A549 (cell line): ENCODE results near the gene FRMD6. TPM values are rescaled to one million over a fixed set of nuclear protein-coding genes. Genes with fewer than 3 reads are reported as not detected.

Source experiments
- ATAC-seq, 2 experiments: fragments of 200-7000 bp in 1 of 2; fragments of >200 bp in 1 of 2; cut with Nextera tagmentation in 1 of 2; cut with Tn5 transposase in 1 of 2; 3 replicates each; pipeline versions ENCODE4 v1.8.0 to v1.9.1; 2018 to 2020; ENCODE audit warnings: mild to moderate bottlenecking in 1 of 2, moderate library complexity in 1 of 2
- CTCF ChIA-PET: fragments of 300-600 bp; sonication (Branson Sonifier 250); formaldehyde crosslinking; extraction: SDS; loops from one replicate; lab custom pipeline; 2021; ENCODE audit warnings: antibody characterized with exemption, inconsistent platforms; lab: Yijun Ruan, JAX
- POLR2A ChIA-PET: fragments of 350-600 bp; formaldehyde crosslinking; extraction: SDS; loops from one replicate; lab custom pipeline; 2021; ENCODE audit warnings: antibody characterized with exemption, inconsistent platforms; lab: Yijun Ruan, JAX
- DNase-seq, 2 experiments: peaks; one replicate each; pipeline versions ENCODE4 v3.0.0 to v3.0.0-alpha.2; 2011 to 2016; ENCODE audit warnings: low read depth in 1 of 2, low spot score in 1 of 2
- FAIRE-seq: peaks from 2 replicates; lab custom pipeline; 2011; peaks lifted over from hg19 to GRCh38; lab: Jason Lieb, UNC
- H3K27ac ChIP-seq, 2 experiments: fragments of >200 bp; sonication (Bioruptor Twin); formaldehyde crosslinking; 3 replicates each; pipeline ENCODE4 v1.5.1; 2016 to 2017
- H3K4me1 ChIP-seq: fragments of >200 bp; sonication (Bioruptor Twin); formaldehyde crosslinking; 3 replicates; pipeline ENCODE4 v1.6.1; 2016
- H3K4me2 ChIP-seq: fragments of >200 bp; sonication (Bioruptor Twin); formaldehyde crosslinking; 3 replicates; pipeline ENCODE4 v1.6.1; 2016
- H3K4me3 ChIP-seq: fragments of >200 bp; sonication (Bioruptor Twin); formaldehyde crosslinking; 3 replicates; pipeline ENCODE4 v1.5.1; 2016
- H3K9me3 ChIP-seq: fragments of >200 bp; sonication (Bioruptor Twin); formaldehyde crosslinking; 3 replicates; pipeline ENCODE4 v1.6.1; 2016
- CBX2 ChIP-seq: fragments of 200-600 bp; sonication (generic); IDR thresholded peaks from 2 replicates; pipeline ENCODE4 v1.6.1; 2016; ENCODE audit warnings: low read depth, mild to moderate bottlenecking, borderline replicate concordance
- CEBPB ChIP-seq, 2 experiments: fragments of >200 bp in 1 of 2; sonication (Bioruptor Twin) in 1 of 2; formaldehyde crosslinking in 1 of 2; IDR thresholded peaks; 2 replicates each; pipeline ENCODE4 v1.6.1; 2012 to 2016
- CHD4 ChIP-seq: fragments of 200-600 bp; sonication (generic); IDR thresholded peaks from 2 replicates; pipeline ENCODE4 v1.6.1; 2016; ENCODE audit warnings: antibody characterized with exemption, mild to moderate bottlenecking, borderline replicate concordance
- CTCF ChIP-seq: fragments of >200 bp; sonication (Bioruptor Twin); formaldehyde crosslinking; IDR thresholded peaks from 3 replicates; pipeline ENCODE4 v1.5.1; 2016
- FOSL2 ChIP-seq, 2 experiments: fragments of 450-650 bp in 1 of 2; fragments of >200 bp in 1 of 2; sonication (Bioruptor Twin) in 1 of 2; formaldehyde crosslinking; IDR thresholded peaks; 2 replicates each; pipeline versions ENCODE4 v1.5.0 to v1.6.1; 2016 to 2020; ENCODE audit warnings: mild to moderate bottlenecking in 1 of 2, moderate library complexity in 1 of 2
- HOXB13 ChIP-seq: fragments of 250-450 bp; sonication (Bioruptor Pico); IDR thresholded peaks from 2 replicates; pipeline ENCODE4 v1.5.0; 2020; ENCODE audit warnings: low read depth, mild to moderate bottlenecking, moderate library complexity
- MAFK ChIP-seq: fragments of 450-650 bp; IDR thresholded peaks from 2 replicates; pipeline ENCODE4 v1.6.1; 2014; ENCODE audit not compliant: partially characterized antibody
- POLR2A ChIP-seq: IDR thresholded peaks from 2 replicates; pipeline ENCODE4 v1.6.1; 2012; ENCODE audit warnings: mild to moderate bottlenecking, low read length
- RAD21 ChIP-seq, 2 experiments: fragments of >200 bp in 1 of 2; sonication (Bioruptor Twin) in 1 of 2; formaldehyde crosslinking in 1 of 2; IDR thresholded peaks in 1 of 2; conservative IDR thresholded peaks in 1 of 2; 2 replicates in 1 of 2; 3 replicates in 1 of 2; pipeline ENCODE4 v1.6.1; 2012 to 2018; ENCODE audit warnings: inconsistent platforms in 1 of 2
- SMC3 ChIP-seq: fragments of >200 bp; sonication (Bioruptor Twin); formaldehyde crosslinking; IDR thresholded peaks from 3 replicates; pipeline ENCODE4 v1.6.1; 2018; ENCODE audit warnings: inconsistent platforms
- USF2 ChIP-seq: fragments of 450-650 bp; IDR thresholded peaks from 2 replicates; pipeline ENCODE4 v1.6.1; 2014; ENCODE audit warnings: antibody characterized with exemption
- ZFP36 ChIP-seq: fragments of 450-650 bp; IDR thresholded peaks from 2 replicates; pipeline ENCODE4 v1.6.1; 2014; ENCODE audit warnings: borderline replicate concordance; ENCODE audit not compliant: partially characterized antibody
- ZSCAN20 ChIP-seq: fragments of 250-450 bp; sonication (Bioruptor Pico); IDR thresholded peaks from 2 replicates; pipeline ENCODE4 v1.8.0; 2022; ENCODE audit warnings: mild to moderate bottlenecking, moderate library complexity
- WGBS: methylation state at CpG from one replicate; pipeline ENCODE4 v1.1.6; 2017; ENCODE audit errors: missing lambda C conversion rate; 5-methylcytosine and 5-hydroxymethylcytosine counted together
- polyA plus RNA-seq, 4 experiments: library from polyadenylated mRNA; depleted of rRNA in 3 of 4; stranded (reverse); fragments of >200 nt; fragmentation: RNase III in 1 of 4; extraction: RNeasy Plus Mini Kit Qiagen cat#74134 plus additional on column Dnase treatment in 1 of 4; gene quantifications; 2 replicates in 3 of 4; 3 replicates in 1 of 4; pipeline ENCODE4 v1.2.3, GENCODE V29; 2011 to 2017

FRMD6 gene
- polyA plus RNA-seq, 2 of the 4 experiments (the other 2 are of a cell fraction): 18.8 to 23.1 TPM

GRCh38 chr14:51774209-51774608, 122.5 kb downstream of the FRMD6 start:
- peak overlapping the region in 1 of 2 experiments; percentile 50; a peak in 2 of 6 replicates for H3K27ac ChIP-seq
- CTCF ChIA-PET: interaction anchor here (0.5 to 8.4 kb wide), 4 partner anchors 75 to 486 kb away, joined by 3 to 512 read pairs (median 37); partner anchors contain the start of gene FRMD6

GRCh38 chr14:51776102-51776894, 124.6 kb downstream of the FRMD6 start:
- WGBS: 40% methylated on average over 10 of the region's 13 CpGs
- no peak for FAIRE-seq

More at GRCh38 chr14:51774209-51774608, 122.5 kb downstream of the FRMD6 start:
- 63% methylated on average over 13 of the region's 19 CpGs for WGBS
- Histone ChIP-seq H3K4me1 (no peaks in the 10 kb centered on the region), H3K4me3 (0 out of 3 replicates have a peak overlapping the region, but pooled peaks have one; percentile 20), H3K4me2 (peak overlapping the region; percentile 40), H3K9me3 (no peaks in the 10 kb centered on the region)
- DNase-seq (no peak), FAIRE-seq (no peak), ATAC-seq (no peak)
- TF ChIP-seq CBX2 (no peak), CHD4 (no peak)
- POLR2A ChIA-PET: no interaction called here

GRCh38 chr14:51780006-51780692, 128.4 kb downstream of the FRMD6 start:
- WGBS: 11% methylated on average over 12 of the region's 13 CpGs
- no peak for FAIRE-seq
- CTCF ChIA-PET: interaction anchor here (0.6 to 8.4 kb wide), 67 partner anchors 11 to 825 kb away, joined by 3 to 512 read pairs (median 3); partner anchors contain the start of genes FRMD6 and TRIM9

More at GRCh38 chr14:51776102-51776894, 124.6 kb downstream of the FRMD6 start:
- no peaks in the 10 kb centered on the region for H3K4me1 ChIP-seq
- peak overlapping the region; percentile 37 for H3K4me3 ChIP-seq
- peak overlapping the region; percentile 46 to 75; a peak in 5 of 6 replicates for H3K27ac ChIP-seq
- no peaks in the 10 kb centered on the region for H3K9me3 ChIP-seq
- peak overlapping the region; percentile 74 for H3K4me2 ChIP-seq
- ATAC-seq: peak; percentile 93 to 95
- peak; percentile 75 to 78 for DNase-seq
- TF ChIP-seq HOXB13 (CRISPR knock-in tag) (no peak), CTCF (peak; percentile 92), FOSL2 (IDR thresholded peaks at IDR 0.05) (peak; percentile 38), FOSL2 (CRISPR knock-in tag; IDR thresholded peaks at IDR 0.05) (peak; percentile 79), RAD21 (conservative IDR thresholded peaks at IDR 0.05 in 1 of 2, IDR thresholded peaks at IDR 0.05 in 1 of 2) (peak; percentile 94), SMC3 (peak; percentile 95), POLR2A (no peak), USF2 (no peak)
- POLR2A ChIA-PET: interaction anchor here (1.6 to 2.2 kb wide), 2 partner anchors 124 to 493 kb away, joined by 6 to 14 read pairs; partner anchors contain the start of gene FRMD6
- CTCF ChIA-PET: interaction anchor here (0.5 to 8.4 kb wide), 104 partner anchors 9 to 986 kb away, joined by 3 to 512 read pairs (median 4); partner anchors contain the start of gene FRMD6

More at GRCh38 chr14:51780006-51780692, 128.4 kb downstream of the FRMD6 start:
- H3K4me2 ChIP-seq: peak overlapping the region; percentile 74
- H3K4me3 ChIP-seq: 0 out of 3 replicates have a peak overlapping the region, but pooled peaks have one; percentile 11
- H3K27ac ChIP-seq: no peak overlapping the region
- POLR2A ChIA-PET: interaction anchor here (0.6 to 1.3 kb wide), 2 partner anchors 34 to 127 kb away, joined by 6 to 7 read pairs; no protein-coding TSS in a partner anchor
- TF ChIP-seq SMC3 (peak; percentile 89), ZFP36 (no peak), CTCF (peak; percentile 84), CEBPB (IDR thresholded peaks at IDR 0.05) (peak in 1 of 2 experiments; percentile 56; a peak in 1 of 4 replicates), ZSCAN20 (no peak), RAD21 (conservative IDR thresholded peaks at IDR 0.05 in 1 of 2, IDR thresholded peaks at IDR 0.05 in 1 of 2) (peak; percentile 88 to 92), MAFK (peak; percentile 73)
- peak; percentile 38 to 76; a peak in 4 of 6 replicates for ATAC-seq
- H3K9me3 ChIP-seq: no peaks in the 10 kb centered on the region
- peak; percentile 61 to 72 for DNase-seq
- H3K4me1 ChIP-seq: no peaks in the 10 kb centered on the region
